NCI-H2227 (cell line): Measurements from ENCODE around the gene IFITM2.
"Not testable (repeated sequence)": the region's sequence is repeated elsewhere in the genome, so short reads cannot be mapped to it uniquely, and the experiment has no call there.

Experiments used
- DNase-seq: peaks from one replicate; lab custom pipeline; 2025; ENCODE audit not compliant: unreplicated experiment; lab: John Stamatoyannopoulos, UW

IFITM2 gene

GRCh38 chr11:306645-307371 lies 808 bp upstream of the IFITM2 start:
- no peak for DNase-seq

- not testable (repeated sequence) for DNase-seq
These were observed 1.4 kb downstream of the IFITM2 start for GRCh38 chr11:308740-309665.

DNA sequence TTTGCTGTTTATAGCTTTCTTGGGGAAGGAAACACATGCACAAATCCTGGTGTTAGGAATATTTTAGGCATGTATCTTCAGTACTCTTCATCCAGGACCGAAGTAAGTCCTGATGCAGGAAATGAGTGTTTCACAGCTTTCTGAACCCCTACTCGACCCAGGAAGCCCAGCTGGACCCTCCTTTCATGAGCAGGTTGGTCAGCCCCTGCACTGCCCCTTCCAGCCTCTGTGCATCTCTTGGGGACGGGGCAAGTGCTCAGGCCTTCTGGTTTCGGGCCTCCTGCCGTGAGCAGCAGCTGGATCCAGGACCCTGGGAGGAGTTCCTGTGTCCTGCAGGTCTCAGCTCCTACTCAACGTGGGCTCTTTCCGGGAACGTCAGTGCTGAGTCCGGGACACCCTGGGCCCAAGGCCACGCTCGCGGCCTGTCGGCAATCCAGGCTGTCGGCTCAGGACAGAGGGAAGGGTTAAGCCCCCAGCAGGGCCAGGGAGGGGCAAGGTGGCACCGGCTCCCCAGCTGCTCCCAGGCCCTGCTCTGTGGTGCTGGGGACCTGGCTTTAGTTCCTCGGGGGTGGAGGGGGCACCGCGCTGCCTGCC lies 2.5 kb downstream of the IFITM2 start:
- DNase-seq, result not testable (repeated sequence)

- not testable (repeated sequence) for DNase-seq
These were observed 3.6 kb downstream of the IFITM2 start for GRCh38 chr11:311013-311748.

- no peak for DNase-seq
These were observed 4.6 kb downstream of the IFITM2 start for GRCh38 chr11:312092-312816.

DNA sequence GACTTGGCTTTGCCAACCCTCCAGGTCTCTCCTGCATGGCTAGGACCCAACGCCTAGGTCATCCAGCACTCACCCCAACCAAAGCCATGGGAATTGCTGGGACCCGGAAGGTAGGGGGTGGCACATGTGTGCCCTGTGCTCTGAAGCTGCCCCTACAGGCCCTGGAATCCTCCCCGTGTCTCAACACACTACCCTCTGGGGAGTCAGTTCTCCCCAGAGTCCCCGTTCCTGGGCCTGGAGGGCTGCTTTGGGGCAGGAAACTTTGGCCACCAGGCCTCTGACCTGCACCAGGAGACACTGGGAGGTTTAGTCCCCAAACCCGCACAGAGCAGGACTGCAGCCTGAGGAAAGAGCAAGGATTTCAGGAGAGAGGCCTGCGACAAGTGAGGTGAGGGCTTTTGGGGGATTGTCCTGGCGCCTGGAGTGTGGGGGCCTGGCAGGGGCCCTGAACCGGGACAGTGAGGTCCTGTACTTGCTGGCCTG lies 5.7 kb downstream of the IFITM2 start:
- DNase-seq, result no peak

DNA sequence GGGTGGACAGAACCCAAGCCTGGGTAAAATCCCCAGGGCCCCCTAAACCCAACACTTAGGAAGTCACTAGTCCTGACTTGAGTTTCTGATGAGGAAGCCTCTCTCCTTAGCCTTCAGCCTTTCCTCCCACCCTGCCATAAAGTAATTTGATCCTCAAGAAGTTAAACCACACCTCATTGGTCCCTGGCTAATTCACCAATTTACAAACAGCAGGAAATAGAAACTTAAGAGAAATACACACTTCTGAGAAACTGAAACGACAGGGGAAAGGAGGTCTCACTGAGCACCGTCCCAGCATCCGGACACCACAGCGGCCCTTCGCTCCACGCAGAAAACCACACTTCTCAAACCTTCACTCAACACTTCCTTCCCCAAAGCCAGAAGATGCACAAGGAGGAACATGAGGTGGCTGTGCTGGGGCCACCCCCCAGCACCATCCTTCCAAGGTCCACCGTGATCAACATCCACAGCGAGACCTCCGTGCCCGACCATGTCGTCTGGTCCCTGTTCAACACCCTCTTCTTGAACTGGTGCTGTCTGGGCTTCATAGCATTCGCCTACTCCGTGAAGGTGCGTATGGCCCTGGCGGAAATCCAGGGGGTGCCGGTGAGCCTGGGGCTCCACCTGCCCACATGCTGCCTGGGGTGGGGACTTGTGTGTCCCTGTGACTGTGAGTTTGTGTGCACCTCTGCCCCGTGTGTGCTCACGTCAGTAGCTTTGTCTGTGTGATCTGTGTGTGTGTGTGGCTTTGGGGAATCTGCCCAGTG lies 6.4 kb downstream of the IFITM2 start, which contains the start of gene IFITM1:
IFITM1 (plus strand) TSS at position 254 of the 767 bp plus-strand sequence; CDS start at position 385, 131 bp downstream.
- no peak for DNase-seq

DNA sequence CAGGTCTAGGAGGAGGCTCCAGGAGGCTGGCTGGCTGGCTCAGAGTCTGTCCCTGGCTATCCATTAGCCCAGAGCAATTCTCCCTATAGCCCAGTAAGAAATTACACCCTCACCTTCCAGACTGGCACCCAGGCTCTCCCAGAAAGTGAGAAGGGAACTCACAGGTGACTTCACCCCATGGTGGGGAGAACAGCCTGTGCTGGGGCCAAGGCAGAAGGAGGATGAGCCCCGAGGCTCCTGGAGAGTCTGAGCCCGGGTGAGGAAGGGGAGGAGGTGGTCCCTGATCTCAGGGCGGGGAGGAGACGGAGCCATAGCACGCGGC lies 6.9 kb downstream of the IFITM2 start:
- DNase-seq, result not testable (repeated sequence)

GRCh38 chr11:315051-315481 lies 7.5 kb downstream of the IFITM2 start:
- DNase-seq, result no peak

- DNase-seq, result no peak
These were observed 7.9 kb downstream of the IFITM2 start for GRCh38 chr11:315516-315994.

GRCh38 chr11:316031-316701 lies 8.6 kb downstream of the IFITM2 start:
- DNase-seq, result no peak

DNA sequence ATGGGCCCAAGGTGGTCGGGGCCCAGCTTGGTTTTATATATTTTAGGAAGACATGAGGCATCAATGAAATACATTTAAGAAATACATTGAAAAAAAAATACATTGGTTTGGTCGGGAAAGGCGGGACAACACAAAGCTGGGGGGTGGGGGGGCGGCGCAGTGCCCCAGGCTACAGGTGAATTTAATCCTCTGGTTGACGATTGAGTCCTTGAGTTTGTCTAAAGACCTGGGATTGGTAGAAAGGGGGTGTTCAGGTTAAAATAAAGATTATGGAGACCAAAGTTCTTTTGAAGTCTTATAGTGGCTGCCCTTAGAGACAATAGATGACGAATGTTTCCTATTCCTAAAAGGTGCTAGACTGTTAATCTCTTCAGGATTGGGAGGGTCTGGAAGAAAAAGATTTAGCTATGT lies 9.3 kb downstream of the IFITM2 start:
- DNase-seq, result no peak

DNA sequence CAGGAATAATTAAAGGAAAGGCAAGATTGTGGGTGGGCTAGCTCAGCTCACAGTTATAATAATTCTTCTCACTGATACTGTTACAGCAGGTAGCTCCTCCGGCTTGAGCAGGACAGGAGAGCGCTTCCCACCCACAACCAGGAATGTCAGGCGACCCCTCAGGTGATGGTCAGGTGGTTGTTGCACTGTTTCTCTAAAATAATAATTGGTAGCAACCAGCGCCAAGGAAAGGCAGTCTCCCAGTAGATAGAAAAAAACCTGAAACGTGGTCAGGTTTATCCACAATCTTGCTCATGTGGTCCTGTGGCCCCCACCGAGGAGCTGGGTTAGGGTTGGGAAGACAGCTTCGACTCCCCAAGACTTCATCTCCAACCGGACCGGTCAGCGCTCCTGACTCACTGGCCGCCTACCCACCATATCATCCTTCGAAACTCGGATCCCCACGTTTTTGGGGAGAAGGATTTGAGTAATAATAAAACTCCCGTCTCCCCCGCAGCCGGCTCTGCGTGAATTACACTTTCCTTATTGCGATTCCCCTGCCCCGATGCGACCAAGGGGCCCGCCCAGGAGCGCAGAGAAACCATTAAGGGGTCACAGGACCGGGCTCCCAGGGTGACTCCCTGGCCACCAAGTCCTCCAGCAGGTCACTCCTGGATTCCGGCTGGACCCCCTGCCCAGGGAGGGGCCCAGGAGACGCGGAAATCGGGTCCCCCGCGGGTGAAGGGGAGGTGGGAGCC lies 10.2 kb downstream of the IFITM2 start:
- DNase-seq, result not testable (repeated sequence)

GRCh38 chr11:318405-319120 lies 10.9 kb downstream of the IFITM2 start:
- DNase-seq, result not testable (repeated sequence)

DNA sequence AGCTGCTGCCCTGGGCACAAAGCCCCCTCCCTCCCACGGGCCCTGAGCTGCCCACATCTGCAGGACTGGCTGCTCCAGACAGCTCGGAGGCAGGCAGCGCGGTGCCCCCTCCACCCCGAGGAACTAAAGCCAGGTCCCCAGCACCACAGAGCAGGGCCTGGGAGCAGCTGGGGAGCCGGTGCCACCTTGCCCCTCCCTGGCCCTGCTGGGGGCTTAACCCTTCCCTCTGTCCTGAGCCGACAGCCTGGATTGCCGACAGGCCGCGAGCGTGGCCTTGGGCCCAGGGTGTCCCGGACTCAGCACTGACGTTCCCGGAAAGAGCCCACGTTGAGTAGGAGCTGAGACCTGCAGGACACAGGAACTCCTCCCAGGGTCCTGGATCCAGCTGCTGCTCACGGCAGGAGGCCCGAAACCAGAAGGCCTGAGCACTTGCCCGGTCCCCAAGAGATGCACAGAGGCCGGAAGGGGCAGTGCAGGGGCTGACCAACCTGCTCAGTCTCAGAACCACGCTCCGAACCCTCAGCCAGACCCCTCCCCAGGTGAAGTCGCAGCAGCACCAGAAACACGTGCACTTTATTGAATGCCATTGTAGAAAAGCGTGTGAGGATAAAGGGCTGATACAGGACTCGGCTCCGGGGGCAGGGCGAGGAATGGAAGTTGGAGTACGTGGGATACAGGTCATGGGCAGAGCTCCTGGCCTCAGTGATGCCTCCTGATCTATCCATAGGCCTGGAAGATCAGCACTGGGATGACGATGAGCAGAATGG lies 11.7 kb downstream of the IFITM2 start:
- not testable (repeated sequence) for DNase-seq

DNA sequence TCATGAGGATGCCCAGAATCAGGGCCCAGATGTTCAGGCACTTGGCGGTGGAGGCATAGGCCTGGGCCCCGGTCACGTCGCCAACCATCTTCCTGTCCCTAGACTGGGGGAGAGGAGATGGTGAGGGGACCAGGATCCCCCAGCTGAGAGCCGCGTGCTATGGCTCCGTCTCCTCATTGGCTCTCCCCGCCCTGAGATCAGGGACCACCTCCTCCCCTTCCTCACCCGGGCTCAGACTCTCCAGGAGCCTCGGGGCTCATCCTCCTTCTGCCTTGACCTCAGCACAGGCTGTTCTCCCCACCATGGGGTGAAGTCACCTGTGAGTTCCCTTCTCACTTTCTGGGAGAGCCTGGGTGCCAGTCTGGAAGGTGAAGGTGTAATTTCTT lies 12.3 kb downstream of the IFITM2 start:
- not testable (repeated sequence) for DNase-seq

GRCh38 chr11:324156-324555 lies 16.5 kb downstream of the IFITM2 start:
- no peak for DNase-seq
